Activated T-cell treated with anti-CD3 and anti-CD28 coated beads for 1 hour (primary cell): ENCODE data around the gene LGR6.

ENCODE experiments used
- DNase-seq: peaks from one replicate; pipeline ENCODE4 v3.0.0-alpha.2; 2020; ENCODE audit warnings: low read depth

The LGR6 gene

DNA sequence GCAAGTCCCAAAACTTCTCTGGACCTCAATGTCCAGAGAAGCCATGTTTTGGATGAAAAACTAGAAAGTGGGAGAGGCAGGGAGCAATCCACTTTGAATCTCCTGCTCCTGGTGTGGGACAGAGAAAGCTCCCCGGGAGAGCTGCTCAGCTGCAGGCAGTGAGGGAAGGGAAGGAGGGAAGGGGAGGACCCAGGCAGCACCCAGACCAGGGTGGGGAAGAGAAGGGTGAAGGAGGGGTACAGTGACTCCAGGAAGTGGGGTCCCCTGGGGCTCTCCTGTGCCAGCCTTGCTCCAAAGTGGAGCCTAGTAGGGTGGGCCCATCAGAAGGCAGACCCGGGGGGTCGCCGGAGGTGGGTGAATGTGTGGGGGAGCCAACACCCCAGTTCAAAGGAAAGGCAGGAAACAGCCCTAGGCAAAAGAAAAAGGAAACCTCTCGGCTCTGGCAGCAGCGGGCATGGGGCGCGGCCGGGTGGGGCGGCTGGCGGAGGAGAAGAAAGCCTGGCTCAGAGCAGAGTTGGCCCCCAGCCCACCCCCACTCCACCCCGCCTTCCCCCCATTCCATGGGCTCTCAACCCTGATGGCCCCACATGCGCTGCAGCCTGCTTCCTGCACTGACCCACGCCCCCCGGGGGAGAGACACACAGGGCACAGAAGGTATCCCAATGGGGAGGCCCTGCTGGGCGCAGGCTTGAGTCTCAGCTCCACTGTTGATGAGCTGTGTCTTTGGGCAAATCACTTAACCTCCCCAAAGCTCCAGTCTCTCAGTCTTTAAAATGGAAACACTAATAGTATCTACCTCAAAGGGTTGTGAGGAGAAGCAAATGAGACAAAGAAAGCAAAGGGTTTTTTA lies 5.7 kb downstream of the LGR6 start:
- DNase-seq: no peak

DNA sequence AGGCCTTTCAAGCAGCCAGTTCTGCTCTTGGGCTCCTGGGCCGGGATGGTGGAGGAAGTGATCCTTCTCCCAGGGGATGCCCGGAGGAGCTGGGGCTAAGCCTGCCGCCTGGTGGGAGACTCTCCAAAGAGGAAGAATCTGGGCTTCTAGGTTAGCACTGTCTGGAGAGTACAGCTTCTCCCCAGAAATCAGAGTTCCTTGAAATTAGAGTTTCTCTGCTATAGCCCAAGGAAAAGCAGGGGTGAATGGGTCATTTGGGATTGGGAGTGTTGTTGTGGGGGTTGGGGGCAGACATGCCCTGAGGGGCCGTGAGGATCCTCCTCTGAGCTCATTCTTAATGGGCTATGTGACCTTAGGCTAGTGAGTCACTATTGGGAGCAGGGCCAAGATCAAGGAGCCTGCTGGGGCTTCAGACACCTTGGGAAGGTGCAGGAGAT lies 6.5 kb downstream of the LGR6 start:
- no peak for DNase-seq

GRCh38 chr1:202200669-202201068 lies 7.1 kb downstream of the LGR6 start:
- no peak for DNase-seq

DNA sequence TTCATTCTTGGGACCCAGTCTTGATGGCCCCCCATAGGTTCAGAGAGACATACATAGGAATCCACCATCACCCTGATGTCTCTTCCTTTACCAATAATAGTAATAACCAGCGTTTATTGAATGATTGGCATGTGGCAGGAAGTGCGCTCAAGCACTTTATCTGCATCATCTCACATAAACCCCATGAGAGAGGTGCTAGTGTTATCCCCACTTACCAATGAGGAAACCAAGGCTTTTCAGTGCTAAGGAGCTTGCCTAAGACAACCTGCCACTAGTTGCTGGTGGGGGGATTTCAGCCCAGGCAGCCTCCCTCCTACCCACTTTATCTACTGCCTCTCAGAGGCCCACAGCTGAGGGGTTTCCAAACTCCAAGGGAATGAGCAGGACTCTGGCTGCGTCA lies 7.7 kb downstream of the LGR6 start:
- DNase-seq: no peak

GRCh38 chr1:202201971-202202370 lies 8.4 kb downstream of the LGR6 start:
- DNase-seq: no peak

DNA sequence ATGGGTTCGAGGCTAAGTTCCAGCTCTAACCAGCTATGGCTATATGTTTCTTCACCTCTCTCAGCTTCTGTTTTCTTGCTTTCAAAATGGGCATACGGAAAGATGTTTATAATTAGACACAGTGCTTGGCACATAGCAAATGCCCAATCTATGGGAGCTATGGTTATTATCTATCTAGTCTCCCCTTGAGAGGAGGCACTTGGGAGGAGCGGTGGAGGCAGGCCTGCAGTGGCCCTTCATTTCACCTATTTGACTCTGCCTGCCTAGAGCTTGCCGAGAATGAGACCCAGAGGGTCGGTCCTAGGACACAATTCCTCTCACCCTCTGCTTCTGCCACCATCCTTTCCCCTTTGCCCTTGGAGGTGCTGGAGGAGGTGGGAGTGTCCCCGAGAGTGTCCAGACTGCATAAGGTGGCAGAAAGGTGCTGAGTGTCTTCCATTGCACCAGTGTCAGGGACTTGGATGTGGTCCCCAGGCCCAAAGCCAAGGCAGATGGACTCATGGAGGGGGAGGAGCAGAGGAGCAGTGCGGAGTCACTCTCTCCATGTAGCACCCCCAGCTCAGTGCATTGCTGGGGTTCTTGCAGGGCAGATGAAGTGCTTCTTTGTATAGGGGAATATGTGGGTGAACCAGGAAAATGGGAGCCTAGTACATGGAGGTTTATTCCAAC lies 9.0 kb downstream of the LGR6 start:
- no peak for DNase-seq

GRCh38 chr1:202203238-202204039 lies 9.8 kb downstream of the LGR6 start:
- no peak for DNase-seq

GRCh38 chr1:202204065-202204464 lies 10.5 kb downstream of the LGR6 start:
- DNase-seq: no peak

- no peak for DNase-seq
Observed at GRCh38 chr1:202205523-202206190, 12.1 kb downstream of the LGR6 start.

- no peak for DNase-seq
Observed at GRCh38 chr1:202207292-202207691, 13.7 kb downstream of the LGR6 start.

DNA sequence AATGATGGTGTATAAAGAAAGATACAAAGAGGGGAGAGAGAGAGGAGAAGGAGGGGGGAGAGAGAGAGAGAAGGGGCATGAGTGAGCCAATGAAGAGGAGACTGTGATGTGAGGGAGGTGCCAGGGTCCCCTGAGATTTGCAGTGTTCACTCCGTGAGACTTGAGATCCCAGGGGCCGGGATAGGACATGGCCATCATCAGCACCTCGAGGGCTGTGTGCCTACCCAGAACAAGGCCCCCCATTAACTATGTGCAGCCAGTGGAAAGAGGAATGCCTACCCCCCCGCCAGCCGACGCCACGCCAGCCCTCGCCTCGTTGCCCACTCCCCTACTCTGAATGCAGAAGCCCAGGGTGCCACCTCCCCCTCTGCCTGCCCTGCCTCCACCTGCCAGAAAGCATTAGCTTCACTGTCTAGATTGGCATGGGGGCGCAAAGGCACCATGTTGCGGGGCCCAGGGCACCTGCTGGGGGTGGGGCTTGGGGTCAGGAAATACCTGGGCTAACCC lies 14.8 kb downstream of the LGR6 start:
- DNase-seq: no peak

- DNase-seq: no peak
Observed at GRCh38 chr1:202210385-202210784, 16.8 kb downstream of the LGR6 start.

GRCh38 chr1:202210969-202211368 lies 17.4 kb downstream of the LGR6 start:
- no peak for DNase-seq

- no peak for DNase-seq
Observed at GRCh38 chr1:202212787-202213186, 19.2 kb downstream of the LGR6 start.

GRCh38 chr1:202213361-202214088 lies 19.9 kb downstream of the LGR6 start:
- DNase-seq: no peak

DNA sequence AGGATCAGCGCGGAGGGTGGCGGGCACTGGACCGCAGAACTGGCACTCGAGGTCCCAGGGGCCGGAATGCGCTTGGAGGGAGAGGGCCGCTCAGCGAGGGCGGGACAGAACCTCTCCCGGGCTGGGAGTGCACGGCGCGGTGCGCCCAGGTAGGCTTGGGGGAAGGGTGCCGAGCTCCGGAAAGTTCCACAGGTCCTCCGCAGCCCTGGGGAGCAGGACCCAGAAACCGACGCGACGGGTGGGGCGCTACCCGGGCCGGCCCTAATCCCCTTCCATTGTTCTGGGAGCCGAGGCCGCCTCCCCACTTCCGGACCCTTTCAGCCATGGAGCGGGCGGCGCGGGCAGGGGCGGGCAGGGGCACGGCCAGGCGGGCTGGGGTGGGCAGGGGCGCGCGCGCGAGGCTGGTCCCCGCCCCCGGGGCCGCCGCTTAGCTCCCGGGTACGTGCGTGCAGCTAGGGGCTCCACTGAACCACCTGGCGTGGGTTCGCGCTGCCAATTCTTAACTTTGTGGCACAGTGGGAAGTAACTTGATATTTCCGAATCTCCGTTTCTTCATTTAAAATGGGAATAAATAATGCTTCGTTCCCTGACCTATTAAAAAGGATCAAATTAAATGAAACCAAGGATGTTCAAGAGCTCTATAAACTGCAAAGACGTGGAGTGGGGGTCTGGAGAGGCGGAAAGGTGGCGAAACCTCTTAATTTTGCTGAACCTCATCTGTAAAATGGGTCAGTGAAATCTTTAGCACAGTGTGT lies 20.7 kb downstream of the LGR6 start:
- no peak for DNase-seq

GRCh38 chr1:202215472-202216130 lies 22.0 kb downstream of the LGR6 start:
- DNase-seq: no peak

- DNase-seq: no peak
Observed at GRCh38 chr1:202216691-202217090, 23.1 kb downstream of the LGR6 start.

DNA sequence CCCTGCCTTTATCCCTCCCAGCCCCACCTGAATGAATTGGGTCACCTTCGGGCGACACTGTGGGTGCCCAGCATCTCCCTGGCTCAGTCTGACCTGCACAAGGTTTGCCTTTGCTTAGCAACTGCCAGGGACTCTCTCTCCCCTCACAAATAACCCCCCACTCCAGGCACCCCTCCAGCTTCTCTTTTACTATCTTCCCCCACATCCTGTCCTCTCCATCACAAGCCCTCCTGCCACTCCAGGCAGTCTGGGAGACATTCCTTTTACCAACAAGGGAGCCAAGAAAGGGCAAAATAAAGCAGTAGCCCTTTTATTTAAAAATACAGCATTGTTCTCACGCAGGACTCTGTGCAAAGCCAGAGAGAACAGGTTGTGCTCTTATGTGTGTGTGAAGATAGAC lies 23.9 kb downstream of the LGR6 start:
- no peak for DNase-seq

- no peak for DNase-seq
Observed at GRCh38 chr1:202217951-202218350, 24.4 kb downstream of the LGR6 start.
